Natural killer cell (primary cell): ENCODE measurements around the gene SLC44A5. TPM values are rescaled to one million over a fixed set of nuclear protein-coding genes. Genes with fewer than 3 reads are reported as not detected.

Experiments
- ATAC-seq, 3 donors: fragments of 150-1000 bp in 2 of 3; fragments of 200-7000 bp in 1 of 3; cut with Tn5 transposase; 1 replicate in 1 of 3; 2 replicates in 2 of 3; pipeline ENCODE4 v1.10.0; 2021; ENCODE audit warnings: mild to moderate bottlenecking in 2 of 3, moderate library complexity in 2 of 3
- DNase-seq, 2 donors: peaks; one replicate each; pipeline versions ENCODE4 v3.0.0 to v3.0.0-alpha.2; 2013 to 2021; ENCODE audit warnings: mixed read lengths in 1 of 2
- H3K27ac ChIP-seq: one replicate; pipeline ENCODE4 v1.5.1; 2013; ENCODE audit warnings: mild to moderate bottlenecking, low read length
- H3K27me3 ChIP-seq: one replicate; pipeline ENCODE4 v1.6.1; 2013; ENCODE audit warnings: low read length; ENCODE audit not compliant: control insufficient read depth, insufficient read depth
- H3K36me3 ChIP-seq: one replicate; pipeline ENCODE4 v1.6.1; 2013; ENCODE audit warnings: low read length; ENCODE audit not compliant: control insufficient read depth, insufficient read depth
- H3K4me1 ChIP-seq: one replicate; pipeline ENCODE4 v1.6.1; 2013; ENCODE audit warnings: low read length; ENCODE audit not compliant: control insufficient read depth, insufficient read depth
- H3K4me3 ChIP-seq: one replicate; pipeline ENCODE4 v1.5.1; 2013; ENCODE audit warnings: low read length
- H3K9me3 ChIP-seq: one replicate; pipeline ENCODE4 v1.6.1; 2013; ENCODE audit warnings: low read length; ENCODE audit not compliant: control insufficient read depth, insufficient read depth
- H3K27ac Mint-ChIP-seq, 2 donors: one replicate each; pipeline ENCODE4 v1.8.0; 2022; ENCODE audit warnings: mild to moderate bottlenecking in 2 of 2, mixed read lengths in 2 of 2, moderate library complexity in 1 of 2
- H3K27me3 Mint-ChIP-seq, 2 donors: one replicate each; pipeline ENCODE4 v1.8.0; 2022; ENCODE audit warnings: low read depth in 2 of 2, mixed read lengths in 2 of 2
- H3K36me3 Mint-ChIP-seq: one replicate; pipeline ENCODE4 v1.8.0; 2022; ENCODE audit warnings: mixed read lengths
- H3K4me1 Mint-ChIP-seq, 2 donors: one replicate each; pipeline ENCODE4 v1.8.0; 2022; ENCODE audit warnings: mixed read lengths in 2 of 2
- H3K4me3 Mint-ChIP-seq: one replicate; pipeline ENCODE4 v1.8.0; 2022; ENCODE audit warnings: mild to moderate bottlenecking, moderate library complexity, mixed read lengths
- H3K9me3 Mint-ChIP-seq, 2 donors: one replicate each; pipeline ENCODE4 v1.8.0; 2022; ENCODE audit warnings: mixed read lengths in 2 of 2
- WGBS: methylation state at CpG from one replicate; pipeline ENCODE4 v1.1.7; 2013; ENCODE audit warnings: missing lambda C conversion rate; ENCODE audit not compliant: insufficient coverage; 5-methylcytosine and 5-hydroxymethylcytosine counted together
- intact Hi-C: fragments of 100-400 bp; cut with micrococcal nuclease; formaldehyde crosslinking; loops from one replicate; pipeline ENCODE4 v1.14.2; 2022
- total RNA-seq, 4 donors: library from RNA; stranded (reverse); fragments of 120-200 nt in 1 of 4; gene quantifications; one replicate each; pipeline versions ENCODE4 v1.2.3 to v1.2.4, GENCODE V29; 2013 to 2022
- TF ChIP-seq, protein P1 (sequence below): fragments of 200-600 bp; IDR thresholded peaks from one replicate; pipeline ENCODE4 v1.8.0; 2022; ENCODE audit warnings: antibody characterized with exemption

The SLC44A5 gene
- total RNA-seq, 3 donors from 2014 or later (not counting 1 experiment from before 2014, with no cell fraction given), result 0.15 to 1.2 TPM; not detected in 1

DNA sequence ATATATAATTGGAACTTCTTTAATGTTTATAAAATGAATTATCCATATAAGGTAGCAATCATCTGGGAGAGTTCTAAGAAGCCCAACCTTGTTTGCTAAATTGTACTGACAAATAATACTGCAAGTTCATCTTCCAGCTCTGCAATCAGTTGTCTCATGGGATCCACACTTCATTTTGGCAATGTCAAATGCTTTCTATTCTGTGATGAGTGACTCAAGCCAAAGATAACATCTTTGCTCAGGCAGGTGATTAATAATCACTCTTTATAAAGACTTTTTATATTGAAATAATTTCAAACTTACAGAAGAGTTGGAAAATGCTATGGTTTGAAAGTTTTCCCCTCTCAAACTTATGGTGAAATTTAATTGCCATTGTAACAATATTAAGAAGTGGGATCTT, 67.2 kb downstream of the SLC44A5 start:
- Mint-ChIP-seq H3K9me3 (peaks cover 0 to 5% of the 10 kb centered on the region in 2 donors), H3K36me3 (no peaks in the 10 kb centered on the region), H3K4me1 (no peaks in the 10 kb centered on the region), H3K27ac (no peak overlapping the region), H3K4me3 (no peak overlapping the region), H3K27me3 (no peaks in the 10 kb centered on the region)
- no peaks in the 10 kb centered on the region for H3K27me3 ChIP-seq
- H3K36me3 ChIP-seq, result no peaks in the 10 kb centered on the region
- H3K9me3 ChIP-seq, result no peaks in the 10 kb centered on the region
- H3K27ac ChIP-seq, result no peak overlapping the region
- DNase-seq (no peak), ATAC-seq (no peak)
- intact Hi-C loops, result no loop called here
- H3K4me3 ChIP-seq, result no peak overlapping the region
- H3K4me1 ChIP-seq, result no peaks in the 10 kb centered on the region
- TF ChIP-seq, protein P1, sequence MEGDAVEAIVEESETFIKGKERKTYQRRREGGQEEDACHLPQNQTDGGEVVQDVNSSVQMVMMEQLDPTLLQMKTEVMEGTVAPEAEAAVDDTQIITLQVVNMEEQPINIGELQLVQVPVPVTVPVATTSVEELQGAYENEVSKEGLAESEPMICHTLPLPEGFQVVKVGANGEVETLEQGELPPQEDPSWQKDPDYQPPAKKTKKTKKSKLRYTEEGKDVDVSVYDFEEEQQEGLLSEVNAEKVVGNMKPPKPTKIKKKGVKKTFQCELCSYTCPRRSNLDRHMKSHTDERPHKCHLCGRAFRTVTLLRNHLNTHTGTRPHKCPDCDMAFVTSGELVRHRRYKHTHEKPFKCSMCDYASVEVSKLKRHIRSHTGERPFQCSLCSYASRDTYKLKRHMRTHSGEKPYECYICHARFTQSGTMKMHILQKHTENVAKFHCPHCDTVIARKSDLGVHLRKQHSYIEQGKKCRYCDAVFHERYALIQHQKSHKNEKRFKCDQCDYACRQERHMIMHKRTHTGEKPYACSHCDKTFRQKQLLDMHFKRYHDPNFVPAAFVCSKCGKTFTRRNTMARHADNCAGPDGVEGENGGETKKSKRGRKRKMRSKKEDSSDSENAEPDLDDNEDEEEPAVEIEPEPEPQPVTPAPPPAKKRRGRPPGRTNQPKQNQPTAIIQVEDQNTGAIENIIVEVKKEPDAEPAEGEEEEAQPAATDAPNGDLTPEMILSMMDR, result no peak

DNA sequence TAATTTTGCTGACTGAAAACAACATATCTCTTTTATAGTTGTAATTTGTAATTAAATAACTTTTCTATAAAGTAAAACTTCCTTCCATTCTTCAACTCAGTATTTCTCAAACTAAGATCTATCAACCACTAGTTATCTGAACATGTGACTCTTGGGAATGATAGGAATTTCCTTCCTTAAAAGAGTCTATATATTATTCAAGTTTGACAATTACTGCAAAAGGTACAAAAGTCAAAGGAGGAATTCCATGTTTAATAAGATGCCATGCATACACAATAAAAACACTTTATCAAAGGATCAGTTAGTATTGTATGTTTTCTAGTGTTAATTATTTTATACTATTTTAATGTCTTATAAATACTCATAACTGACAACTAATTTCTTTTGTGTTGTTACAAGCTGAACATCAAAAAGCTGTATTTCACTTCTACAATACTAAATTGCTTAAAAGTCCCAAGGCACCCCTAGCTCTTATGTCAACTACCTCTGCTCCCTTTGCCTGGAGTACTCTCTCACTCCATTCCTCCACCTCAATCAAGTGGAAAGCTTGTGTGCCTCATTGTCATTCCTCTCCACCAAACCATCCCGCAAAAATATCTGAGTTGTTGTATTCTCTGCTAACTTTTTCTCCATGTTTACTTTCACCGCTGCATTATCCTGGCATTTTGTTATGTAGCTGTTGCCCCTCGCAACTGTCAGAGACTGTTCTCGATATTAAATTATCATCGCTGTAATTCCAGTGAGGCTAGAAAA, 67.9 kb downstream of the SLC44A5 start:
- H3K4me3 ChIP-seq, result no peak overlapping the region
- intact Hi-C loops, result no loop called here
- H3K36me3 Mint-ChIP-seq, result no peaks in the 10 kb centered on the region
- no peak for ATAC-seq
- H3K9me3 Mint-ChIP-seq, result peaks cover 0 to 5% of the 10 kb centered on the region in 2 donors
- H3K27me3 ChIP-seq, result no peaks in the 10 kb centered on the region
- H3K4me1 Mint-ChIP-seq, result no peaks in the 10 kb centered on the region
- no peak overlapping the region for H3K27ac ChIP-seq
- TF ChIP-seq, protein P1, result no peak
- DNase-seq, result no peak
- no peaks in the 10 kb centered on the region for H3K9me3 ChIP-seq
- H3K4me3 Mint-ChIP-seq, result no peak overlapping the region
- H3K27ac Mint-ChIP-seq, result no peak overlapping the region
- WGBS, result 91% methylated on average over 2 of the region's 5 CpGs
- no peaks in the 10 kb centered on the region for H3K27me3 Mint-ChIP-seq
- H3K36me3 ChIP-seq, result no peaks in the 10 kb centered on the region
- H3K4me1 ChIP-seq, result no peaks in the 10 kb centered on the region

DNA sequence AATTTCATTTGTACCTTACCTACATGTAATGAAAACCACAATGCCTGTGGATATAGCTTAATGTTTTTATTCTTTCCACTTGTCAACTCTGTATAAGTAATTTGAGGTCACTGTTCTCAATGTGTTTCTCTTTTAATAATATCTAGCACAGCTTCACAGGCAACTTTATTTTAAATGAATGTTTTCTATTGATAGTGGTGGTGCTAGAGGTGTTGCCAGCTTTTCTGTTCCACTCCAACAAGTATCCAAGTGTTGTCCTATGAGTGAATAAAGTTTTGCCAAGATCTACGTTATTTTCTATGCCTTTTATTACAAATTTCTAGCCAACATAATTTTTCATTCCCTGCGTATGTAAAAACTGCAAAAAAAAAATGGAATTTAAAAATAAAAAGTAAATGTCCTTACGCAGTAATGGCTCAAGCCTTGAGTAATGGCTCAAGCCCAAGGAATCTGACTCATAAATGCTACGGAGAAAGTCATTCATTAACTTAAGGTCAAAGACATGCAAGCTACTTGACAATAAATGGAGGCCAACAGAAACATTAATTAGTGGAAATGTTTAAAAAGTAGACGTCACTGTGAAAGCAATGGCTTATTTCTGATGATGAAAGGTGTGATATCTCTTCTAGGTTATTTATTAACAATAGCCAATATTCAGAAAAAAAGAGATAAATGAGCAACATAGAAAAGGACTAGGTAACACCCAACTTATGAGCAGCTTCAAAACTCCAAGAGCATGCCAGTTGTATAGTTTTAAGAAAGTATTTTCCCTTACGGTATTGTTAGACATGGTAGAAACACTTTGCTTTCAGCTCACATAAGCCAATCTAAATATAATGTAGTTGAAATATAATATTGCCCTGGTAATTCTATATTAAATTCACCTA, 71.4 kb downstream of the SLC44A5 start:
- no peak for ATAC-seq
- intact Hi-C loops, result no loop called here

More for the DNA sequence above, 71.4 kb downstream of the SLC44A5 start:
- no peaks in the 10 kb centered on the region for H3K4me1 ChIP-seq
- no peaks in the 10 kb centered on the region for H3K9me3 ChIP-seq
- WGBS, result 77% methylated on average over 4 of the region's 6 CpGs
- no peak overlapping the region for H3K27ac Mint-ChIP-seq
- no peaks in the 10 kb centered on the region for H3K27me3 ChIP-seq
- no peaks in the 10 kb centered on the region for H3K36me3 Mint-ChIP-seq
- H3K4me1 Mint-ChIP-seq, result no peaks in the 10 kb centered on the region
- no peak for DNase-seq
- no peak overlapping the region for H3K4me3 ChIP-seq
- H3K4me3 Mint-ChIP-seq, result no peak overlapping the region
- no peaks in the 10 kb centered on the region for H3K36me3 ChIP-seq
- peaks cover 0 to 3% of the 10 kb centered on the region in 2 donors for H3K9me3 Mint-ChIP-seq
- TF ChIP-seq, protein P1, result no peak
- H3K27me3 Mint-ChIP-seq, result no peaks in the 10 kb centered on the region
- no peak overlapping the region for H3K27ac ChIP-seq
